ENCODE measurements around the gene L1TD1. TPM values are rescaled to one million over a fixed set of nuclear protein-coding genes. Genes with fewer than 3 reads are reported as not detected.

Gene L1TD1
- total RNA-seq, 1 donor from 2014 or later, result 0.59 TPM

GRCh38 chr1:62245201-62245600 lies 50.6 kb downstream of the L1TD1 start:
- intact Hi-C loops (cut with DNase I), result no loop called here
- Histone ChIP-seq H3K9me3 (no peaks in the 10 kb centered on the region), H3K27ac (no peak overlapping the region), H3K27me3 (ENCODE audit: low read depth) (no peaks in the 10 kb centered on the region), H3K4me3 (no peak overlapping the region), H3K4me1 (peaks cover 6% of the 10 kb centered on the region), H3K36me3 (no peaks in the 10 kb centered on the region)
- TF ChIP-seq, protein P1, sequence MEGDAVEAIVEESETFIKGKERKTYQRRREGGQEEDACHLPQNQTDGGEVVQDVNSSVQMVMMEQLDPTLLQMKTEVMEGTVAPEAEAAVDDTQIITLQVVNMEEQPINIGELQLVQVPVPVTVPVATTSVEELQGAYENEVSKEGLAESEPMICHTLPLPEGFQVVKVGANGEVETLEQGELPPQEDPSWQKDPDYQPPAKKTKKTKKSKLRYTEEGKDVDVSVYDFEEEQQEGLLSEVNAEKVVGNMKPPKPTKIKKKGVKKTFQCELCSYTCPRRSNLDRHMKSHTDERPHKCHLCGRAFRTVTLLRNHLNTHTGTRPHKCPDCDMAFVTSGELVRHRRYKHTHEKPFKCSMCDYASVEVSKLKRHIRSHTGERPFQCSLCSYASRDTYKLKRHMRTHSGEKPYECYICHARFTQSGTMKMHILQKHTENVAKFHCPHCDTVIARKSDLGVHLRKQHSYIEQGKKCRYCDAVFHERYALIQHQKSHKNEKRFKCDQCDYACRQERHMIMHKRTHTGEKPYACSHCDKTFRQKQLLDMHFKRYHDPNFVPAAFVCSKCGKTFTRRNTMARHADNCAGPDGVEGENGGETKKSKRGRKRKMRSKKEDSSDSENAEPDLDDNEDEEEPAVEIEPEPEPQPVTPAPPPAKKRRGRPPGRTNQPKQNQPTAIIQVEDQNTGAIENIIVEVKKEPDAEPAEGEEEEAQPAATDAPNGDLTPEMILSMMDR (IDR thresholded peaks at IDR 0.05), result no peak
- DNase-seq (no peak), ATAC-seq (no peak)

GRCh38 chr1:62247391-62248168 lies 52.9 kb downstream of the L1TD1 start:
- ATAC-seq (no peak), DNase-seq (no peak)
- Histone ChIP-seq H3K9me3 (no peaks in the 10 kb centered on the region), H3K4me3 (no peak overlapping the region), H3K27me3 (ENCODE audit: low read depth) (no peaks in the 10 kb centered on the region), H3K36me3 (no peaks in the 10 kb centered on the region), H3K4me1 (no peaks in the 10 kb centered on the region), H3K27ac (no peak overlapping the region)
- intact Hi-C loops (cut with DNase I), result no loop called here
- TF ChIP-seq, protein P1 (IDR thresholded peaks at IDR 0.05), result no peak

DNA sequence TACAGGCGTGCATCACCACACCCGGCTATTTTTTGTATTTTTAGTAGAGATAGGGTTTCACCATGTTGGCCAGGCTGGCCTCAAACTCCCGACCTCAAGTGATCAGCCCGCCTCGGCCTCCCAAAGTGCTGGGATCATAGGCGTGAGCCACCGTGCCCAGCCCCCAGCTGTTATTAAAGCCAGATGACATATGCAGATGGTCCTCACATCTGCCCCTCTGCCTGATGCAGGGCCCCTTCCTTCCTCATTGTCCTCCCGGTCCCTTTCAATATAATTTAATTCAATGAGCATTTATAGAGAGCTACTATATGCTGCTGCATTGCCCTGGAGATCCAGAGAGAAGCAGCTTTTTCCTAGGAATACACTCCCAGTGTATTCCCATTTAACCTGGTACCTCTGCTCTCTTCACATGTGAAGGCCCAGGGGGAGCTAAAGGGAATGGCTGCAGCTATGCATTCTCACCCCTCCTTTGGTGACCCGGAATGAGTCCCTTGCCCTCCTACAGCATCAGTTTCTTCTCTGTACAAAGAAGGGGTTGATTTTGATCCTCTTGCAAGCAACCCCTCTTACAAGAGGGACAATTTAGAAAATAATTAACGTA lies 55.6 kb downstream of the L1TD1 start:
- H3K9me3 ChIP-seq, result no peaks in the 10 kb centered on the region
- H3K36me3 ChIP-seq, result no peaks in the 10 kb centered on the region
- no peaks in the 10 kb centered on the region for H3K4me1 ChIP-seq
- H3K27ac ChIP-seq, result no peak overlapping the region
- DNase-seq, result no peak
- H3K4me3 ChIP-seq, result no peak overlapping the region
- TF ChIP-seq, protein P1 (IDR thresholded peaks at IDR 0.05), result no peak
- ATAC-seq, result no peak
- H3K27me3 ChIP-seq (ENCODE audit: low read depth), result no peaks in the 10 kb centered on the region
- intact Hi-C loops (cut with DNase I), result no loop called here

- Histone ChIP-seq H3K4me1 (no peaks in the 10 kb centered on the region), H3K36me3 (no peaks in the 10 kb centered on the region), H3K9me3 (no peaks in the 10 kb centered on the region), H3K27ac (no peak overlapping the region), H3K27me3 (ENCODE audit: low read depth) (no peaks in the 10 kb centered on the region), H3K4me3 (no peak overlapping the region)
- TF ChIP-seq, protein P1 (IDR thresholded peaks at IDR 0.05), result no peak
- no peak for ATAC-seq
- intact Hi-C loops (cut with DNase I), result no loop called here
- DNase-seq, result no peak
Measured at GRCh38 chr1:62259551-62259950, 64.9 kb downstream of the L1TD1 start.

DNA sequence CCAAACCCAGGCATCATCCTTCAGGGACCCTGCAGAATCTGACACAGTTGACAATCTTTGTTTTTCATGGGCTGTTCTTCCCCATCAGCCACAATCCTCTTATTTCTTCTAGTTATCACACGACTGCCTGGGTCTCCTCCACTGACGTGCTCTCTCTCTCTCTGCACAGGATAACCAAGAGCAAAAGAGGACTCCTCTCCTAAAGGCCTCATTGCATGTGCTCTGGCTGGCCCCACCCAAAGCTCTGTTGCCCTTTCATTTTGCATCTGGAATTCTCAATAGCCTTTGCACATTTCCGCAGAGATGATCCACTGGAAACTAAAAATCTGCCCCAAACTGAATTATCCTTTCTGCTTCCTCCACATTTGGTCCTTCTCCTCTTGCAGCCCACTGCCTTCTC lies 66.0 kb downstream of the L1TD1 start:
- DNase-seq (no peak), ATAC-seq (no peak)
- TF ChIP-seq, protein P1 (IDR thresholded peaks at IDR 0.05), result no peak
- Histone ChIP-seq H3K9me3 (no peaks in the 10 kb centered on the region), H3K27me3 (ENCODE audit: low read depth) (no peaks in the 10 kb centered on the region), H3K27ac (no peak overlapping the region), H3K4me1 (no peaks in the 10 kb centered on the region), H3K4me3 (no peak overlapping the region), H3K36me3 (no peaks in the 10 kb centered on the region)
- intact Hi-C loops (cut with DNase I), result no loop called here

Other genes with a start within 250 kb of the L1TD1 start
- gene KANK4, start 124.6 kb downstream of the L1TD1 start, total RNA-seq, result 4.4 TPM
- 22.3 TPM for gene USP1, start 242.2 kb downstream of the L1TD1 start, total RNA-seq